Measurements from ENCODE around the gene CNTNAP2.

Gene CNTNAP2

DNA sequence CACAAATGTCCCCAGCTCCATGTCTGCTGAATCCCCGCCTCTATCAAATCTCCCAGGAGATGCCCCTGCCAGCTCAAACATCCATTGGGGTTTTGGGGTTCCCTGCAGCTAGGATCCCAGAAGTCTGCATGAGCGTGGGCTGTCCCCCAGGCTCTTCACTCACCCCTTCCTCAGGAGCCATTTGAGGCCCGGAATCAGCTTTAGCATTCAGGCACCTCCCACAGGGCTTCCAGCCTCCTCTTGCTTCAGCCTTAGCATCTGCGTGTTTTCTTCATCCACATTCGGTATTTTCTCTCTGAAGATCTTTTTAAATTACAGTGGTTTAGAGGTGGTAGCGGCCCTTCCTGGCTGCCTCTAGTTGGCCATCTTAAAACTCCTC is 1054.4 kb downstream of the CNTNAP2 start:
- DNase-seq, result no peak

DNA sequence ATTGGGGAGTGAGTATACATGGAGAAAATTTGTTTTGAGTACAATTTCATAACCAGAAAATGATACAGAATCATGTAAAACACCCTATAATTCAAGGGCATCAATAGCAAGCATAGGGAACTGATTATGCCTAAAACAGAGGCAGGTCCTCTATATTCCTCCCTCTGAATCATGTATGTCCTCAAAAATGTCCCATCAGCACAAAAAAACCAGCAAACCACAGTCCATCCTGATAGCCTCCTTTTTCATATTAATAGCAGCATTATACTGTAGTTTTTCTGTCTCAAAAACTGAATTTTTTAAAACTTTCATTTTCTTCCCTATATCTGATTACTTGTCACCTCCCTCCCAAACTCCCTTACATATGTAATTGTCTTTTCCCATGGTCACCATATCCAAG is 1057.3 kb downstream of the CNTNAP2 start:
- DNase-seq, result no peak

DNA sequence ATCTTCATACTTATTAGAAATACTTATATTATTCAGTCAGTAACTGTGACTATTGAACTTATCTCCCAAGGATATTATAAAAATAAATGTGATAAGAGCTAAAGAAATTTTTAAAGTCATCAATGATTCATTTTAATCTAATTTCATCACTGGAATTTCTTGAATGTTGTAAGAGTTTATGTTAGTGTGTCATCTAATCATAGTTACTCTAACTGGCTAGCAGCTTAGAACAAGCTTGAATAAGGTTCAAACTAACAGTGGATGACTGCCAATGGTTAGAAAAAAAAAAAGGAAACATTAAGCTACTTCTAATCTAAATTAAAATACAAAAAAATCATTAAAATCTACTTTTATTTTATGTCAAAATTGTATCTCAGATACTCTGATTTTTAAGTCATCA is 1066.3 kb downstream of the CNTNAP2 start:
- DNase-seq, result no peak

DNA sequence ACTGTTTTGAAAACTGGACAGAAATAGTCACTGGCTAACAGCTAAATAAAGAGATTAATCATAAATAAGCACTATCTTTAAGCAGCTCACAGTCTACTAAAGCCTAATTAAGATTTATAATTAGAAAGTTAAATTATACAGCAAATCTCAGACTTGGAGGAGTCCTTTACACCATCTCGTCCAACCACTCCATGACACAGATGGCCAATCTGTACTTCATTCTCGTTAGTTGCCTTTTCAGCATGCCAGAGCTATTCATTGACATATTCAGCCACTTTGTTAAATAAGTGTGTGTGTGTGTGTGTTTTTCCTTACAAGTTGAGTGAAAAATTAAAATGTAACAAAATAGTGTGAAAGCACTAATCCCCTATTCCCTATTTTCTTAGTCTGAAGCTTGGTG is 1066.7 kb downstream of the CNTNAP2 start:
- no peak for DNase-seq

DNA sequence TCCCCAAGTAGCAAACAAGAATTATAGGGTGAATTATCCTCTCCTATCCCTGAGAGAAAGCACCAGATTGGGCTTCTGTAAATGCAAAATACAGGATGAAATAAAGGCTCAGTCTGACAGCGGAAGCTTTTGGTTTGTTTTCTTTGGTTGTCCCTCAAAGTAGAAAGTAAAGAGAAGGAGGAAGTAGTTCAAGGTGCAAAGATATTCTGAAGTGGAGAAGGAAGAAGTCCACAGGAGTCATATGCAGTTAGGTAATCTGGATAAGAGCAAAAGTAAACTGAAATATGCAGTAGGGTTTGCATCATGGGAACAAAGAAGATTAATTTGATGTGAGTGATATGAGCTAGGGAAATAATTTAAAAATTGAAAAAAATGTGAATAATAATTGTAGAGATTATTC is 1071.9 kb downstream of the CNTNAP2 start:
- DNase-seq, result no peak

DNA sequence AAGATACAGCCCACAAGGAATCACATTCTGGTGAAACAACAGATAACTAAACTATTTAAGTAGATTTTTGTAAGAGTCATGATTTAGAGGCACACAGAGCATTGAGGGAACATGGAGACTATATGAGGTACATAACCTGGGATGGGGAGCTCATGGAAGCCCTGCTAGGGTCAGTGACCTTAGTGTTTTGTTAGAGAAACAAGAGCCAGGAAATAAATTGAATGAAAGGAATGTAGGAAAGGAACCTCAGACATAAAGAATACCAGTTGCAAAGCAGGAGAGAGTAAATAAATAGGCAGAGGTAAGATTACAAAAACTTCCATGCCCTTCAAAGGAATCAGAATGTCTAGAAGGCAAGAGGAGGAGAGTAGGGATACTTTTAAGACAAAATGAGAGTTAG is 1076.9 kb downstream of the CNTNAP2 start:
- no peak for DNase-seq

DNA sequence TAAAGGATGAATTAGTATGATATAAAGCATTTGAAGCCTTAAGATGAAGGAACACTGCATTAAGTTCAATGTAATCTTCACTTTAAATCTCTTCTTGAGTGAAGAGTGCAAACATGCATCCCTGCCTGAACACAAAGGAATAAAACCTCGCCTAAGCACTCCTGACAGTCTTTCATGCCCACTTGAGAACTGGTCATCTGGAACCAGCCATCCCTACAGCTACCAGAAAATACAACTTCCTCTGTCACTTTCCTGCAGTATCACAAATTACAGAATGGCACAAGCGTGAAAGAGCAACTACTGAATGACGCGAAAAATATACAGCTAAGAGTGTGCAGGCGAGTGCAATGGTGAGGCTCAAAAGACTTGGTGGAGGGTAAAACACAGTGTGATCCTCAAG is 1079.9 kb downstream of the CNTNAP2 start:
- no peak for DNase-seq

DNA sequence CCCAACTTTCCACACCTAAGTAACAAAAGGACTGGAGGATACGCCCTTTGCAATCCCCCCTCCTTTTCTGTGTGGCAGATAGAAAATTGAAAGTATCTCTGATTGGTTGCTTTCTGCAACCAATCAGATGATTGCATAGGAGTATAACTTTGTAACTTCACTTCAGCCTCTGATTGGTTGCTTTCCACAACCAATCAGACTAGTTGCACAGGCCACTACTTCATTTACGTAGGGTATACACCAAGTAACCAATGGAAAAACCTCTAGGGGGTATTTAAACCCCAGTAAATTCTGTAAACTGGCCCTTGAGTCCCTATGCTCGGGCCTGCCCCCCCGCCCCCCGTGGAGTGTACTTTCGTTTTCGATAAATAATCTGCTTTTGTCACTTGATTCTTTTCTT is 1080.4 kb downstream of the CNTNAP2 start:
- no peak for DNase-seq

DNA sequence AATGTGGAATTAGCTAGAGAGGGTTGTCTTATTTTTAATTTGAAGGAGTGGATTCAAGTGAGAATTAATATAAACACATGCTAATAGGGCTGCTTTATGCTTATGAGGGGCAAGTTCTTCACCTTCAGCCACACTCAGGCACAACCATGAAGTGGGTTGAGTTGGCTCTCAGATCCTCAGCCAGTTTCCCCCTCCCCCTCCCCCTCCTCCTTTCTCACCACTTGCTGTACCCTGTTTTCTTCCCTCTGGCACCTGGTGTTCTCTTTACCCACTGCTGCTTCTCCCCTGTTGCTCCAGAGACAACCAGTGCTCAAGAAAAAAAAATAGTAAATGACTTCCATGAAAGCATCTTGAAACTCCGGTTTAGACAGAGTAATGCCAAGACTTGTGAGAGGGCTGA is 1083.3 kb downstream of the CNTNAP2 start:
- DNase-seq, result no peak

DNA sequence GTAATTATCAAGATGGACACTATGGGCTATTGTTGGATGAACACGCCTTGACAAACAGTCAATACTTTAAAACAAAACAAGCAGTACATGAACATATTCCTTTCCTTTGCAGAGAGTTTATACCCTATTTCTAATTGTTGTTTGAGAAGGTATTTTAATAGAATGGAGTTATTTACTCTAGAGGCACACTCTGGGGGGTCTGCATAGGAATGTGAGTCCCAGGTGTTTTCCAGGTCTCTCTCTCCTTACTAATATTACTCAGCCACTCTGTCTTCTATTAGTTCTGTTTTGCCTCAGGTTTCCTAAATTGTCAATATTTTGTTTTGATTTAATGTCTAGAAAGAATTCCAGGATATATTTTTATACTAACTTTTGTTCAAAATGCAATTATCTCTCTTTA is 1091.4 kb downstream of the CNTNAP2 start:
- no peak for DNase-seq

DNA sequence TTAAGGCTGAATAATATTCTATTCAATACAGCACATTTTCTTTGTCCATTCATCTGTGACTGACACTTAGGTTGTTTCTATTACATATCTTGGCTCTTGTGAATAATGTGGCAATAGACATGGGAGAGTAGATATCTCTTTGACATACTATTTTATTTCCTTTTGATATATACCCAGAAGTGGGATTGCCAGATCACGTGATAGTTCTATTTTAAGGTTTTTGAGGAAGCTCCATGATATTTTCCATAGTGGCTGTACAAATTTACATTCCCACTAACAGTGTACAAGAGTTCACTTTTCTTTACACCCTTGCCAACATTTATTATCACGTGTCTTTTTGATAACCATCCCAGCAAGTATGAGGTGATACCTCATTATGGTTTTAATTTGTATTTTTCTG is 1114.7 kb downstream of the CNTNAP2 start:
- DNase-seq, result no peak

DNA sequence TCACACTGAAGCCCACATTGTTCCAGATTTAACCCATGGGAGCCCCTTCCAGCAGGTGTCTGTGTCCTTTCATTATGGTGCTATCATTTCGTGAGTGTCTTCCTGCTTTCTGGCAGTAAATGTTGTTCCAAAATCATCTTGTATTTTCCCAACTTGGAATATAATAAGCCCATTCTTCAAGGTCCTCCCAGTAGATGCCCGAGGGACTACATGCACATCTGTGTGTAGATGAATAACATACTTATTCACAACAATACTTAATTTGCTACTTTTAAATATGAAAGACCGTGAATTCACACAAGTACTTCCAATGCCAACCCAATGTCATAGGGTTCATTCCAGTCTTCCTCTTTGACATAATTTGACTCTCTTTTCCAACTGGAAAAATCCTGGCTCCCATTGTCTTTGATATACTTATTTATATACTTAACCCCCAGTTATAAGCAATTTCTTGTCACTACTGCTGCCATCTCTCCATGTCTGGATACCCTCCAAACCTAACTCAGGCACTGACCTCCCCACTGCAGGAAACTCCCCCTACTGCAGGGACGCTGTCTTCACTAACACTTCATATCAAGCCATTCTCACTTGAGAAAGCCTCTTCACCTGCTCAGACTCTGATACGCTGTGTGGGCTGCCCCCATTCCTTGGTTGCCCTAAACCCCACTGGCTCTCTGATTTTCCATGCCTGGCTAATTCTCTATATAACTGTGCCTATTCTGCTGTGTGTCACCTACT is 1119.2 kb downstream of the CNTNAP2 start:
- DNase-seq, result no peak

DNA sequence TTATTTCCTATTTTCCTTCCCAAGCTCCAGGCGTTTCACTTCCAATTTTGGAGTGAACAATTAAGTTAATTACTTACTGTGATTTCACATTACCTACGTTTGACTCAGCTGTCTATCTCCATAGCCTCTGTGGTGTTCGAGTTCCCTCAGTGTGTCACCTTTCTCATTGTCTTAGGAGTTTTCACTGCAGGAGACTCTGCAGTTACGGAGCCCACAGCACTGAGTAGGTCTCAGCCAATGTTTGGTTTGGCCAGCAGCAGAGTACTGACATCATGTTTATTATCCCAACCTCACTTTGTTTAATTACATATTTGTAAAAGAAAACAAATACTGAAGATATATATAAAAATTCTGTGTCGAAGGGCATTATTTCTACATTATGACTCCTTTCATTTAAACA is 1123.9 kb downstream of the CNTNAP2 start:
- DNase-seq, result no peak

DNA sequence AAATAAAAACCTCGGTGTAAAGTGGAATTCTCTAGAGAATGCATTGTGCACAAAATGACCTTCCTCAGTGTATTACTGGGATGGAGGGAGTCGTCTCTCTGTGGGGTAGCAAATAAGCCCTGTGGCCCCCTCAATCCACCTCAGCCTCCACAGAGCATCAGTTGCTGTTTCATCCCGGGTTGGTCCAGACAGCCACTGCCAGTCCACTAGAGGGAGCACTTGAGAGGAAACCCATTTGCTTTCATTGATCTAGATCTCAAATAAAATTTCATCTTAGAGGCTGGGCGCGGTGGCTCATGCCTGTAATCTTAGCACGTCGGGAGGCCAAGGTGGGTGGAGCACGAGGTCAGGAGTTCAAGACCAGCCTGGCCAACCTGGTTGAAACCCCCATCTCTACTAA is 1128.7 kb downstream of the CNTNAP2 start:
- DNase-seq, result peak; percentile 41

DNA sequence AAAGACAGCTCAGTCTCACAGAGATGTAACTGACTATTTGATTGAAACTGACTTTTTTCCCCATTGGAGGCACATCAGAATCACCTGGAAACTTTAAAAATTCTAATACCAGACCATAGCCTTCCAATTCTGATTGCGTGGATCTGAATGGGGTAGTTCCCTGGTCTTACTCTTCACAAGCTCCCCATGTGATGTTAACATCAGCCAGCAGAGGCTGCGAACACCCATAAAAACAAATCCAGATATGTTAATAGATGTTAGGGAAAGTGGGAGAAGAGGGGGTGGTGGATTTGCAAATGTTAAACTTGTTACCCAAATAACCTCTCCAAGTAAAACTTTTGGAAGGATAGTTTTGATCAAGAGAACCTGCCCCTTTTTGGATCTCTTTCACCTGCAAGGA is 1133.4 kb downstream of the CNTNAP2 start:
- no peak for DNase-seq

DNA sequence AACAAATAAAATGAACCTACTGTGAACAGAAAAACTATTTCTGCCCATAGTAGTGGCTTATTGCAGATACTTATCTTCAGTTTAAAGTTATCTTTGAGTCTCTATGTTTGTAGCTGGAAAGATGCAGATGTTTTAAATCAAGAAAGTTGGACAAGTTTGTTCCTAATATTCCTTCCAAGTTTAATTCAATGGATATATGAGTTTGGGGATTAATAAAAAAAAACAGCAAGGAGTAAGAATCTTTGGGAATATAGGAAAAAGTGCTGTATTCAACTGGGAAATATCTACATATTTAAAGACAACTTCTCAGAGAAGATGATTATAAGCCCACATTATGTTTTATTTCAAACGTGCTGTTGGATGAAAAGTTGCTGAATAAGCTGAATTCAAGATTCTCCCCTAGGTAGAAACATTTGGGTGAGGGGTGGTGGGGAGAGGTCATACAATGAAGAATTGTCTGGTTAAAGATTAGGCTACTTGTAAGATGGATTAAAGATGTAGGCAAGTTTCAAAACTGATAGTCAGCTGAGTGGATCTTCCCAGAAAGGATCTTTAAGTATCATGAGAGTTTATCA is 1135.2 kb downstream of the CNTNAP2 start:
- no peak for DNase-seq

DNA sequence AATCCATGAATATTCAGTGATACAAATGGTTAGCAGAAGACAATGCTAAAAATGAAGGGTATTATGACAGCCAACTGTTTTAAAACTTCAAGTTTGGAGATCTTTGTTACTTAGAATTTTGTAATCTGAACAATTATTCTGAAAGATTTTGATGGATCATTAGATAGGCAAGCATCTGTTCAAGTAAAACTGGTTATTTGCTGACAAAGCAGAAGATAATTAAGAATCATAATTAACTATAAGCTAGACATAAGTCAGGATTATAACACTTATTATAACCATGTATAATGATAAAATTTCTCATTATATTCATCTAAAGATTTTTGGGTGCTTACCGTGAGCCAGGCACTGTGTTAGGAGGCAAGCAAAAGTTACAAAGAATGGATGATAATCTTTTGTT is 1145.1 kb downstream of the CNTNAP2 start:
- no peak for DNase-seq

DNA sequence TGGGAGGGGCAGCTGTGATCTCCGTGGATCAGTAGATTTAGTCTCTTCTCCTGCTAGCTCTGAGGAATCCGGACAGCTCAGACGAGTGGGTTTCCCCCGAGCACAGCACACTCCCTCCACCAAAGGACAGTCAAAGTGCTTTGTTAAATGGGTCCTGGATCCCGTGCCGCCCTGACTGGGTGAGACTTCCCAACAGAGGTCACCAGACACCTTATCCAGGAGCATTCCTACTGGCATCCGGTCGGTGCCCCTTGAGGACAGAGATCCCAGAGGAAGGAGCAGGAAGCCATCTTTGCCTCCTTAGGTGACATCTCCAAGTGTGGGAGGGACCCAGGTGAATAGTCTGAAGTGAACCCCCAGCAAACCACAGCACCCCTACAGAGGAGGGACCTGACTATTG is 1148.9 kb downstream of the CNTNAP2 start:
- no peak for DNase-seq

DNA sequence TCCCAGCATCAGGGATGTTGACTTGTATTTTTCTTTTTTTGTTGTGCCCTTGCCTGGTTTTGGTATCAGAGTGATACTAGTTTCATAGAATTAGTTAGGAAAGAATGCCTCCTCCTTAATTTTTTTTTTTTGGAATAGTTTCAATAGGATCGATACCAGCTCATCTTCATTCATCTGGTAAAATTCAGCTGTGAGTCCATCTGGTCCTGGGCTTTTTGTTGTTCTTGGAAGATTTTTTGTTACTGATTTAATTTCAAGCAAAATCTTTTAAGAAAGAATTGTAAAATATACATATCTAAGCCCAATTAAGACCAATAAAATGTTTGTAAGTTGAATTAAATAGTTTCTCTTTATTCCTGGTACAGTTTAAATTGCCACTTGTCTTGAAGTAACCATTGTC is 1159.5 kb downstream of the CNTNAP2 start:
- DNase-seq, result no peak

DNA sequence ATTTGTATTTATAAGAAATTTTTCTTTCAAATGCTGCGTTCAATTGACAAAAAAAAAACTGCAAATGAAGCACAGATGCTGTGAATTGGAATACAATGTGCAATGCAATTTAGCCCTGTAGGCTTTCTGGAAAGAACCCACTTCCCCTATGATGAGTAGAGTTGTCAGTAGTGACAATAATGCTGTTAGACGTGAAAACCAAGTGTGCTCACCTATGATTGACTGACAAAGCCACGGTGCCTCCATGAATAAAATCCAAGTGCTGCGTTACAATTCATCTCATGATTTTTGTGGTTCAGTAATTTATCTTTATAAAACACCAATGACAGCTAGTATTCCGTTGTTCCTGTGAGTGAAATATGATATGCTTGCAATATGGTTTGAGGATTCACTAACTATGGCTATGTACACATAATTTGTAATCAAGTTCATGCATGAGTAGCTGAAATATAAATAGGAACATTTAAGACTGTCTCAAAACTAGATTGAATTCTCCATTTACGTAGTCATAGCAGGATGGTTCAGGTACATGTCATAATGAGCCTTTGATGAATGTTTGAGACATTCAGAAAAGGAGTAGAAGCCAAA is 1160.3 kb downstream of the CNTNAP2 start:
- DNase-seq, result no peak

DNA sequence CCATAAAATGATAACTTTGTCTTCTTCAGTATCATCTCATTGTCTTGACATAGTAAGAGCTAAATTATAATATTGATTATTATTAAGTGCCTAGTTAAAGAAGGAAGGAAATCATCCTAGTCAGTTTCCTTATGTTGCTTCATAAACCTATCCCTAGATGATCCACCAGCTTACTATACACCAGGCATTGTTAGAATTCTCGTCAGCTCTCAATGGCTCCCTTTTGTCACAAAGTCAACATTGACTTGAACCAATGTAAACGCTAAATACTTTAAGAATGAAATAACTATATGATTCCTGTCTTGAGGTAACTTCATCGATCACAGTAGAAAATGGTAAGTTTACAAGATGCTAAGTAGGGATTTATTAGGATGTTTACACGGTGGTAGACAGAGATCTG is 1162.9 kb downstream of the CNTNAP2 start:
- DNase-seq, result no peak

DNA sequence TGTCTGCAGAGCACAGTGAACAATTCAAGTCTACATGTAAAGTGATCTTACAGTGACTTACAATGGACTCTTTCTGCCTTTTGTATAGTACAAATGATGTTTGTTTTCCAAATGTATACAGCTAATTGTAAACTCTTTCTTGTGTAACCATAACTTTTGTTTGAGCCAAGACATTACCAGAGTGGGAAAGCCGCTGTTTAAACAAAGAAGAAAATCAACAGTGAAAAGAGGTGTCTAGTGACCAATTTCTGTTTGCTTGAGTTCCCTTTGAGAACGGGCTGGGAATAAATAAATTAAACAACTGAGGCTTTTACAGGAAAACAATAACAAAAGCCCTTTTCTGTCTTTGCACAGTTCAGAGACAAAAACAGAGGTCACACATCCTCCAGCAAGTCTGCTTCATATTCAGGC is 1163.4 kb downstream of the CNTNAP2 start:
- no peak for DNase-seq

DNA sequence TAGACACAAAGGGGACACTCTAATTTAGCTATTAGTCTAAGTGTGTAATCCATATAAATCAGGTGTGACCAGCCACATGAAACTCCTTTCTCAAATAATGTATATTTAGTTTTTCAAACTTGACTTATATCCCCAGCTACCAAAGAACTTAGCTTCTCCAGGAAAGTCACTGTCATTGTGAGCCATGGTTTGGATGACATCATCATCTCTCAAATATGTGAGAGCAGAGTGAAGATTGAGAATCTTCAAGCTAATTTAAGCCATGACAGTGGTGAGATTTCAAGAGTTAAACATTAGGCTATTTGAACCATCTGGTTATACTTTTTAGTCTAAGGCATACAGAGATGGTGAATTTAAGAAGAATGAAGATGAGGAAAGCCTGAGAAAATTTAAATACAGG is 1165.6 kb downstream of the CNTNAP2 start:
- DNase-seq, result no peak

DNA sequence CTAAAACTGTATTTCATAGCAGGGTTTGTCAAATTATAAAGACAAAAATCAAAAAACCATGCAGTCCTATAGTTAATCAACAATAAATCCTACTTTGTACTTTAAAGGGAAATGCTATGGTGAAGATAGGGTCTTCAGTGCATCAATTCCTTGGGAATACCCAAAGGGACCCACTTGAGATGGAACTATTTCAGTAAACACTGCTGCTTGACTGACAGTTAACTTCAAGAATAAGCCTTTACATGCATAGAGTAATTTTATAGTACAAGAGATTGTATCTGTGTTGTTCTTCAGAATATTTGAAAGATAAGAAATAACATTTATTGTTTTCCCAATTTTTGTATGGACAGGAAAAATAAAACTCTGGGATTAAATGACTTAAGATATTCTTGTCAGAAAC is 1179.6 kb downstream of the CNTNAP2 start:
- no peak for DNase-seq

DNA sequence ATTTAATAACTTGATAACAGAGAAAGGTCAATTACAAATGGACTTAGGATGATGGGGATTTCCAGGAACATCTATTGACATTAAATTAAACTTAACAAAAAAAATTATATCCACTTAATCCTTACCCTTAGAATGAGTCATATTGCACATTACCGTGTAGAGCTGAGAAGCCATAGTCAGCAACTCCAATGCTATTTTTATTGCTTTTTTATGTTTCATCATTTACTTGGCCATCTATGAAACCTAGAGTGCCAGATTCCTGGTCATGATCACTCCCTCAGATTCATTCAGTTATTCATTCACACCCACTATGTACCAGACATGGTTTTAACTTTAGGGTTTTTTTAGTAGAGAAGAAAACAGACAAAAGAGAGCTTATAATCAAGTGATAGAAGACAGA is 1180.4 kb downstream of the CNTNAP2 start:
- DNase-seq, result no peak

Data from inflammatory macrophage treated with lipopolysaccharide for 4 hours (primary cell).